ENCODE measurements around the gene ELMO3.

Gene ELMO3

DNA sequence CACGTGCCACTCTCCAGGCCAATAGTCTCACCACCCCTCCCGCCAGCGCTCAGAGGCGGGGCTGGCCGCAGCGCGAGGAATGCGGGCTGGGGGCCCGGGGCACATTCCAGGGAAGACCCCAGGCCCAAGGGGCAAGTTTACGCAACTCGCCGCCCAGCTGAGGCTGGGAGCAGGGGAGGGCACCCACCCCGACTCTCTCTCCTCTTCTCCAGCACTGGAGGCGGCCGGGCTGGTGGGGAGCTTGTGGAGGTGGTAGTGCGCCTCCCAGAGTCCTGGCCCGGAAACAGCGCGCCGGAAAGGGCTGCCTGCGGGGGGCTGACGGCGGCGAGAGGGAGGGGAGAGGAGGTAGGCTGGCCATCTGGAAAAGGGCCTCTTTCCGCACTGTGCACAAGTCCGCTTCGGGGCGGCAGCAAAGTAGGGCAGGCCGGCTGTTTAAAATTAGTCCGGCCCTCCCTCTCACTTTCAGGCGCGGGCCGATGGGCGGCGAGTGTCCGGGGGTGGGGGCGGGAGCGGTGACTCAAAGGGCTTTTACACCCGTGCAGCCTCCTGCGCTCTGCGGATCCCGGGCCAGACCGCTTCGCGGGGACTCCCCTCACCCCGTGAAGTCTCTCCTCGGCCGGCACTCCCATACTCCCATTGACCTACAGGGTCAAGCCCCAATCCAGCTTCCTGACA lies 47.3 kb downstream of the ELMO3 start:
- H3K4me1 ChIP-seq (ENCODE audit: control insufficient read depth, low read length): peaks cover 50% of the 10 kb centered on the region
- H3K27me3 ChIP-seq (ENCODE audit: control insufficient read depth, low read length): peaks cover 32% of the 10 kb centered on the region
- H3K27ac ChIP-seq (ENCODE audit: low read depth, low read length): peak overlapping the region; percentile 58
- TF ChIP-seq, protein P1, sequence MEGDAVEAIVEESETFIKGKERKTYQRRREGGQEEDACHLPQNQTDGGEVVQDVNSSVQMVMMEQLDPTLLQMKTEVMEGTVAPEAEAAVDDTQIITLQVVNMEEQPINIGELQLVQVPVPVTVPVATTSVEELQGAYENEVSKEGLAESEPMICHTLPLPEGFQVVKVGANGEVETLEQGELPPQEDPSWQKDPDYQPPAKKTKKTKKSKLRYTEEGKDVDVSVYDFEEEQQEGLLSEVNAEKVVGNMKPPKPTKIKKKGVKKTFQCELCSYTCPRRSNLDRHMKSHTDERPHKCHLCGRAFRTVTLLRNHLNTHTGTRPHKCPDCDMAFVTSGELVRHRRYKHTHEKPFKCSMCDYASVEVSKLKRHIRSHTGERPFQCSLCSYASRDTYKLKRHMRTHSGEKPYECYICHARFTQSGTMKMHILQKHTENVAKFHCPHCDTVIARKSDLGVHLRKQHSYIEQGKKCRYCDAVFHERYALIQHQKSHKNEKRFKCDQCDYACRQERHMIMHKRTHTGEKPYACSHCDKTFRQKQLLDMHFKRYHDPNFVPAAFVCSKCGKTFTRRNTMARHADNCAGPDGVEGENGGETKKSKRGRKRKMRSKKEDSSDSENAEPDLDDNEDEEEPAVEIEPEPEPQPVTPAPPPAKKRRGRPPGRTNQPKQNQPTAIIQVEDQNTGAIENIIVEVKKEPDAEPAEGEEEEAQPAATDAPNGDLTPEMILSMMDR (IDR thresholded peaks at IDR 0.05; ENCODE audit: low read depth, low read length, poor library complexity, severe bottlenecking): peak; percentile 69
- TF ChIP-seq EZH2phosphoT487 (IDR thresholded peaks at IDR 0.05; ENCODE audit: borderline replicate concordance, low read length): no peak
- no peaks in the 10 kb centered on the region for H3K9me2 ChIP-seq (replicated peaks; ENCODE audit: control insufficient read depth, low read length)
- H3K4me2 ChIP-seq (ENCODE audit: low read length): peak overlapping the region; percentile 80
- H3K4me3 ChIP-seq (ENCODE audit: low read length): peak overlapping the region; percentile 92
- peaks cover 8% of the 10 kb centered on the region for H3K79me2 ChIP-seq (ENCODE audit: control insufficient read depth, low read length)
- no peaks in the 10 kb centered on the region for H3K9me3 ChIP-seq (ENCODE audit: control insufficient read depth, insufficient read depth, low read length)
- H4K20me1 ChIP-seq (ENCODE audit: control insufficient read depth, insufficient read depth, low read depth, low read length): peaks cover 3% of the 10 kb centered on the region; the same call in 1 of the 2 replicates
- peaks cover 12% of the 10 kb centered on the region for H3F3A ChIP-seq (ENCODE audit: control insufficient read depth, insufficient read depth)
- no peaks in the 10 kb centered on the region for H3K36me3 ChIP-seq (ENCODE audit: control insufficient read depth, low read length)

DNA sequence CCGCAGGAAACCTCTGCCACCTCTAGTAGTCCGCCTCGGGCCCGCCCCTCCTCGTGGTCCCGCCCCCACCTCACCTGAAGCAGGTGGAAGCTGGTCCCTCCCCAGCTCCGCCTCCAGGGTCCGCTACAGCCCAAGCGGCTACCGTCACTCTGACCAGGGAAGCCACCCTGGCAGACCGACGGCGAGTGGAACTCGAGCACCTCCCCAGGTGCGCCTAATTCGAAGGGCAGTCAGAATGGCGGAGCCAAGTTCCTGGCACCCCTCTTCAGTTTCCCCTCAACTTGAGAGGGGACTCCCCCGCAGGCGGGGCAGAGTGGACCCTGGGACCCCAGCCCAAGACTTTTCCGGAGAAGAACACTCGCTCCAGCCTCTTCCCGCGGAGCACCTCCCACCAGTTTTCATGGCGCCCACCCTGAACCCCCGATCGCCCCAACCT lies 47.8 kb downstream of the ELMO3 start:
- H3K27ac ChIP-seq (ENCODE audit: low read depth, low read length): peak overlapping the region; percentile 58

GRCh38 chr16:67247192-67248072 lies 48.5 kb downstream of the ELMO3 start, which contains the start of gene FHOD1:
Gene FHOD1 (minus strand): TSS chr16:67247481. CDS start chr16:67247410, 71 bp downstream.
- peak within 1 kb of the TSS; percentile 80 for H3K4me2 ChIP-seq (ENCODE audit: low read length)
- peaks cover 50% of the 10 kb centered on the region for H3K4me1 ChIP-seq (ENCODE audit: control insufficient read depth, low read length)
- peak within 1 kb of the TSS; percentile 92 for H3K4me3 ChIP-seq (ENCODE audit: low read length)
- peaks cover 8% of the 10 kb centered on the region; the same call in 1 of the 2 replicates for H3K79me2 ChIP-seq (ENCODE audit: control insufficient read depth, low read length)
- peak within 1 kb of the TSS; percentile 58 for H3K27ac ChIP-seq (ENCODE audit: low read depth, low read length)
- TF ChIP-seq, protein P1 (IDR thresholded peaks at IDR 0.05; ENCODE audit: low read depth, low read length, poor library complexity, severe bottlenecking): peak; percentile 8
- no peak for TF ChIP-seq EZH2phosphoT487 (IDR thresholded peaks at IDR 0.05; ENCODE audit: borderline replicate concordance, low read length)
- H3F3A ChIP-seq (ENCODE audit: control insufficient read depth, insufficient read depth): peaks cover 12% of the 10 kb centered on the region
- no peaks in the 10 kb centered on the region for H3K9me3 ChIP-seq (ENCODE audit: control insufficient read depth, insufficient read depth, low read length)
- H3K9me2 ChIP-seq (replicated peaks; ENCODE audit: control insufficient read depth, low read length): no peaks in the 10 kb centered on the region
- H4K20me1 ChIP-seq (ENCODE audit: control insufficient read depth, insufficient read depth, low read depth, low read length): peaks cover 3% of the 10 kb centered on the region; the same call in 1 of the 2 replicates
- H3K27me3 ChIP-seq (ENCODE audit: control insufficient read depth, low read length): peaks cover 32% of the 10 kb centered on the region
- no peaks in the 10 kb centered on the region for H3K36me3 ChIP-seq (ENCODE audit: control insufficient read depth, low read length)

More for the DNA sequence above, 47.8 kb downstream of the ELMO3 start:
- Histone ChIP-seq H3K36me3 (ENCODE audit: control insufficient read depth, low read length) (no peaks in the 10 kb centered on the region), H3K79me2 (ENCODE audit: control insufficient read depth, low read length) (peaks cover 8% of the 10 kb centered on the region; the same call in 1 of the 2 replicates), H3K9me3 (ENCODE audit: control insufficient read depth, insufficient read depth, low read length) (no peaks in the 10 kb centered on the region), H3K4me2 (ENCODE audit: low read length) (peak overlapping the region; percentile 80), H3K27me3 (ENCODE audit: control insufficient read depth, low read length) (peaks cover 32% of the 10 kb centered on the region), H3K9me2 (replicated peaks; ENCODE audit: control insufficient read depth, low read length) (no peaks in the 10 kb centered on the region), H3F3A (ENCODE audit: control insufficient read depth, insufficient read depth) (peaks cover 12% of the 10 kb centered on the region), H3K4me1 (ENCODE audit: control insufficient read depth, low read length) (peaks cover 50% of the 10 kb centered on the region), H4K20me1 (ENCODE audit: control insufficient read depth, insufficient read depth, low read depth, low read length) (peaks cover 3% of the 10 kb centered on the region; the same call in 1 of the 2 replicates), H3K4me3 (ENCODE audit: low read length) (peak overlapping the region; percentile 92)
- no peak for TF ChIP-seq EZH2phosphoT487 (IDR thresholded peaks at IDR 0.05; ENCODE audit: borderline replicate concordance, low read length)
- TF ChIP-seq, protein P1 (IDR thresholded peaks at IDR 0.05; ENCODE audit: low read depth, low read length, poor library complexity, severe bottlenecking): no peak
